Measurements from ENCODE around the gene ZNF619.
"Not testable (repeated sequence)": the region's sequence is repeated elsewhere in the genome, so short reads cannot be mapped to it uniquely, and the experiment has no call there.

Gene ZNF619

GRCh38 chr3:40476478-40477470 is at the start of gene ZNF619:
ZNF619 (plus strand) TSS chr3:40477122; CDS start chr3:40477980, 858 bp downstream.
- peak; percentile 63 for DNase-seq (ENCODE audit: low spot score)

- no peak for DNase-seq (ENCODE audit: low spot score)
These were observed 44.1 kb upstream of the ZNF619 start for GRCh38 chr3:40432793-40433192.

- no peak for DNase-seq (ENCODE audit: low spot score)
These were observed 39.0 kb upstream of the ZNF619 start for GRCh38 chr3:40437889-40438288.

- no peak for DNase-seq (ENCODE audit: low spot score)
These were observed 31.9 kb upstream of the ZNF619 start for GRCh38 chr3:40445062-40445461.

GRCh38 chr3:40445880-40446279 is 31.0 kb upstream of the ZNF619 start:
- DNase-seq (ENCODE audit: low spot score): no peak

- DNase-seq (ENCODE audit: low spot score): no peak
These were observed 26.5 kb upstream of the ZNF619 start for GRCh38 chr3:40450438-40450837.

GRCh38 chr3:40451551-40451950 is 25.4 kb upstream of the ZNF619 start:
- DNase-seq (ENCODE audit: low spot score): no peak

- DNase-seq (ENCODE audit: low spot score): no peak
These were observed 24.9 kb upstream of the ZNF619 start for GRCh38 chr3:40452057-40452456.

- no peak for DNase-seq (ENCODE audit: low spot score)
These were observed 24.4 kb upstream of the ZNF619 start for GRCh38 chr3:40452562-40452875.

- DNase-seq (ENCODE audit: low spot score): peak; percentile 98
These were observed 23.8 kb upstream of the ZNF619 start for GRCh38 chr3:40452876-40453730.

- DNase-seq (ENCODE audit: low spot score): no peak
These were observed 23.0 kb upstream of the ZNF619 start for GRCh38 chr3:40453933-40454332.

- DNase-seq (ENCODE audit: low spot score): no peak
These were observed 21.6 kb upstream of the ZNF619 start for GRCh38 chr3:40455328-40455727.

- no peak for DNase-seq (ENCODE audit: low spot score)
These were observed 20.5 kb upstream of the ZNF619 start for GRCh38 chr3:40456279-40456939.

GRCh38 chr3:40456940-40457823 is 19.7 kb upstream of the ZNF619 start, which contains the start of gene RPL14:
RPL14 (plus strand) TSS chr3:40457339; CDS start chr3:40457472, 133 bp downstream.
- peak; percentile 90 for DNase-seq (ENCODE audit: low spot score)

GRCh38 chr3:40458473-40458872 is 18.4 kb upstream of the ZNF619 start:
- DNase-seq (ENCODE audit: low spot score): no peak

GRCh38 chr3:40460481-40460880 is 16.4 kb upstream of the ZNF619 start:
- not testable (repeated sequence) for DNase-seq (ENCODE audit: low spot score)

GRCh38 chr3:40461161-40461560 is 15.8 kb upstream of the ZNF619 start:
- DNase-seq (ENCODE audit: low spot score): no peak

- DNase-seq (ENCODE audit: low spot score): not testable (repeated sequence)
These were observed 14.1 kb upstream of the ZNF619 start for GRCh38 chr3:40462838-40463237.

- DNase-seq (ENCODE audit: low spot score): no peak
These were observed 13.3 kb upstream of the ZNF619 start for GRCh38 chr3:40463579-40463978.

GRCh38 chr3:40464339-40465110 is 12.4 kb upstream of the ZNF619 start:
- no peak for DNase-seq (ENCODE audit: low spot score)

- no peak for DNase-seq (ENCODE audit: low spot score)
These were observed 11.9 kb upstream of the ZNF619 start for GRCh38 chr3:40465111-40465407.
